OCI-LY3 (cell line): ENCODE results near the gene POPDC2.
A peak's percentile ranks its signal among the peaks of the same experiment; 100 is the strongest.

Experiments
- H2AFZ ChIP-seq: fragments of 200-600, 300-600 bp; shearing (Covaris generic); 2 replicates; pipeline ENCODE4 v1.6.0; 2014; ENCODE audit warnings: antibody characterized with exemption, low read depth, low read length
- H3K27ac ChIP-seq: fragments of 200-600, 300-600 bp; sonication (generic); 2 replicates; pipeline ENCODE4 v1.5.1; 2014; ENCODE audit warnings: mild to moderate bottlenecking, low read length, moderate library complexity, mixed read lengths
- H3K27me3 ChIP-seq: fragments of 200-600, 300-600 bp; sonication (generic); 2 replicates; pipeline ENCODE4 v1.6.1; 2014; ENCODE audit warnings: low read depth, low read length, mixed read lengths
- H3K36me3 ChIP-seq: fragments of 200-600, 300-600 bp; sonication (generic); replicated peaks from 2 replicates; pipeline ENCODE3; 2014; ENCODE audit warnings: low read depth, low read length, mixed read lengths
- H3K4me1 ChIP-seq: fragments of 300-600, 200-600 bp; sonication (generic); 2 replicates; pipeline ENCODE4 v1.6.1; 2014; ENCODE audit warnings: low read length, mixed read lengths
- H3K4me2 ChIP-seq: fragments of 200-600, 300-600 bp; sonication (generic); 2 replicates; pipeline ENCODE4 v1.6.1; 2014; ENCODE audit warnings: low read length, mixed read lengths
- H3K4me3 ChIP-seq: fragments of 300-600, 200-600 bp; sonication (generic); 2 replicates; pipeline ENCODE4 v1.5.1; 2014; ENCODE audit warnings: antibody characterized with exemption, mild to moderate bottlenecking, low read length, moderate library complexity
- H3K79me2 ChIP-seq: fragments of 300-600, 200-600 bp; shearing (Covaris generic); 2 replicates; pipeline ENCODE4 v1.6.1; 2014; ENCODE audit warnings: mild to moderate bottlenecking, low read length, mixed read lengths
- H3K9ac ChIP-seq: fragments of 300-600, 200-600 bp; shearing (Covaris generic); 2 replicates; pipeline ENCODE4 v1.6.0; 2014; ENCODE audit warnings: mild to moderate bottlenecking, low read length, moderate library complexity
- H3K9me3 ChIP-seq: fragments of 200-600, 300-600 bp; shearing (Covaris generic); 2 replicates; pipeline ENCODE4 v1.6.1; 2014; ENCODE audit warnings: low read length, mixed read lengths; ENCODE audit not compliant: insufficient read depth
- H4K20me1 ChIP-seq: fragments of 200-600, 300-600 bp; sonication (generic); 2 replicates; pipeline ENCODE4 v1.6.1; 2016; ENCODE audit warnings: low read length, mixed read lengths; ENCODE audit not compliant: insufficient read depth
- CTCF ChIP-seq: fragments of 200-600, 300-600 bp; sonication (generic); IDR thresholded peaks from 2 replicates; pipeline ENCODE4 v1.5.1; 2014; ENCODE audit warnings: antibody characterized with exemption, low read length, low read depth
- EZH2phosphoT487 ChIP-seq: fragments of 200-600 bp; shearing (Covaris generic); IDR thresholded peaks from 2 replicates; pipeline ENCODE4 v1.6.1; 2018; ENCODE audit warnings: antibody characterized with exemption, mixed run types, low read depth

Gene POPDC2

GRCh38 chr3:119690043-119690656, 29.8 kb upstream of the POPDC2 start:
- no peaks in the 10 kb centered on the region for H3K79me2 ChIP-seq
- no peaks in the 10 kb centered on the region for H3K27me3 ChIP-seq
- no peak overlapping the region for H2AFZ ChIP-seq
- peaks cover 14% of the 10 kb centered on the region for H3K4me1 ChIP-seq
- TF ChIP-seq CTCF: peak; percentile 53
- TF ChIP-seq EZH2phosphoT487: no peak
- no peaks in the 10 kb centered on the region for H3K9me3 ChIP-seq
- H3K36me3 ChIP-seq: no peaks in the 10 kb centered on the region
- no peaks in the 10 kb centered on the region for H4K20me1 ChIP-seq
- H3K27ac ChIP-seq: no peak overlapping the region
- H3K4me3 ChIP-seq: no peak overlapping the region
- no peak overlapping the region for H3K4me2 ChIP-seq
- H3K9ac ChIP-seq: no peak overlapping the region

- no peak for TF ChIP-seq CTCF
- no peak for TF ChIP-seq EZH2phosphoT487
- no peak overlapping the region; the same call in 1 of the 2 replicates for H2AFZ ChIP-seq
- H3K9ac ChIP-seq: no peak overlapping the region
These were observed 23.0 kb upstream of the POPDC2 start for GRCh38 chr3:119683421-119683820.

GRCh38 chr3:119681279-119681678, 20.9 kb upstream of the POPDC2 start:
- Histone ChIP-seq H3K9me3 (no peaks in the 10 kb centered on the region), H2AFZ (peak overlapping the region; percentile 64; the same call in 1 of the 2 replicates)

More at GRCh38 chr3:119683421-119683820, 23.0 kb upstream of the POPDC2 start:
- H3K9me3 ChIP-seq: no peaks in the 10 kb centered on the region
- H3K4me1 ChIP-seq: peaks cover 4% of the 10 kb centered on the region
- no peak overlapping the region for H3K4me3 ChIP-seq
- H3K4me2 ChIP-seq: no peak overlapping the region
- H4K20me1 ChIP-seq: no peaks in the 10 kb centered on the region
- no peaks in the 10 kb centered on the region for H3K79me2 ChIP-seq
- H3K27ac ChIP-seq: no peak overlapping the region
- no peaks in the 10 kb centered on the region for H3K27me3 ChIP-seq
- no peaks in the 10 kb centered on the region for H3K36me3 ChIP-seq

More at GRCh38 chr3:119681279-119681678, 20.9 kb upstream of the POPDC2 start:
- Histone ChIP-seq H3K79me2 (peaks cover 5% of the 10 kb centered on the region), H3K9ac (no peak overlapping the region; the same call in 1 of the 2 replicates), H4K20me1 (no peaks in the 10 kb centered on the region), H3K27ac (0 out of 2 replicates have a peak overlapping the region, but pooled peaks have one; percentile 15), H3K27me3 (no peaks in the 10 kb centered on the region), H3K4me3 (no peak overlapping the region), H3K36me3 (no peaks in the 10 kb centered on the region), H3K4me1 (peaks cover 7% of the 10 kb centered on the region), H3K4me2 (no peak overlapping the region)
- TF ChIP-seq CTCF (peak; percentile 75), EZH2phosphoT487 (no peak)
